ENCODE measurements around the gene EHF. TPM values are rescaled to one million over a fixed set of nuclear protein-coding genes. Genes with fewer than 3 reads are reported as not detected.

Gene EHF
- total RNA-seq, 1 donor from 2014 or later = not detected

DNA sequence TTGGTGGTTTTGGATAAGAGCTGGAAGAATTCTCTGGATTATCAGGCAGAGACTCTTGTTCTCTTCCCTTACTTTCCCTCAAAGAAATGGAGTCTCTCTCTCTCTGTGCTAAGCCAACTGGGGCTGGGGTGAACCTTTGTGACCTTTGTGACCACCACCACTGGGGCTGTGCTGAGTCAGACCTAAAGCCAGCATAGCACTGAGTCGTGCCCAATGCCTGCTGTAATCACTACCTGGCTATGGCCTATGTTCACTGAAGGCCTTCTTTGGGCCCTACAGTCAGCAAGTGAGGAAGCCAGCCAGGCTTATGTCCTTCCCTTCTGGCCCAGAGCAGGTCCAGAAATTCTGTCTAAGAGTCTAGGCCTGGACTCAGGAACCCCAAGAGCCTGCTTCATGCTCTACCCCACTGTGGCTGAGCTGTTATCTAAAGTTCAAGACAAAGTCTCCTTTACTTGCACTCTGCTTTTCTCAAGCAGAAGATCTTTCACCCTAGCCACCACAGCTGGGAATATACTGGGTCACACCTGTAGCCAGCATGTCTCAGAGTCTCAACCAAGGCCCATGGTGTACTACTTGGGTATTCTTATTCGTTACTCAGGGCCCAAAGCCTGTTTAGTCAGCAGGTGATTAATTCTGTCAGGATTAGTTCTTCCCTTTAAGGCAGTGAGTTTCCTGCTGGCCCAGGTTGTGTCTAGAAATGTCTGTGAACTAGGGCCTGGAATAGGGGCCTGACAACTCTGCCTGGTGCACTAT, 86.0 kb downstream of the EHF start:
- no peaks in the 10 kb centered on the region for H3K27me3 Mint-ChIP-seq (ENCODE audit: low read depth)
- peaks cover 32% of the 10 kb centered on the region for H3K36me3 Mint-ChIP-seq (ENCODE audit: low read depth)
- DNase-seq (ENCODE audit: low spot score) = no peak
- no peaks in the 10 kb centered on the region for H3K4me1 Mint-ChIP-seq (ENCODE audit: low read depth)
- no peak overlapping the region for H3K4me3 Mint-ChIP-seq (ENCODE audit: unreplicated experiment)
- peaks cover 39% of the 10 kb centered on the region for H3K9me3 Mint-ChIP-seq (ENCODE audit: low read depth)
- no peak overlapping the region for H3K27ac Mint-ChIP-seq (ENCODE audit: unreplicated experiment)
- TF ChIP-seq CTCF (IDR thresholded peaks at IDR 0.05) = no peak

- Mint-ChIP-seq H3K36me3 (ENCODE audit: low read depth) (peaks cover 38% of the 10 kb centered on the region), H3K9me3 (ENCODE audit: low read depth) (peaks cover 45% of the 10 kb centered on the region), H3K27me3 (ENCODE audit: low read depth) (no peaks in the 10 kb centered on the region), H3K27ac (ENCODE audit: unreplicated experiment) (no peak overlapping the region), H3K4me3 (ENCODE audit: unreplicated experiment) (no peak overlapping the region), H3K4me1 (ENCODE audit: low read depth) (no peaks in the 10 kb centered on the region)
- no peak for DNase-seq (ENCODE audit: low spot score)
- no peak for TF ChIP-seq CTCF (IDR thresholded peaks at IDR 0.05)
Observed at GRCh38 chr11:34707462-34707840, 86.6 kb downstream of the EHF start.

Other genes with a start within 250 kb of the EHF start
- 28.2 to 32.0 TPM (median 31.1 TPM) in 3 replicates for gene CAT, start 182.2 kb upstream of the EHF start, total RNA-seq
- gene ELF5, start 107.3 kb upstream of the EHF start, total RNA-seq = not detected in 3 replicates

Measured in chondrocyte (in vitro differentiated cells).